ENCODE data around the gene ISLR2.

The ISLR2 gene

DNA sequence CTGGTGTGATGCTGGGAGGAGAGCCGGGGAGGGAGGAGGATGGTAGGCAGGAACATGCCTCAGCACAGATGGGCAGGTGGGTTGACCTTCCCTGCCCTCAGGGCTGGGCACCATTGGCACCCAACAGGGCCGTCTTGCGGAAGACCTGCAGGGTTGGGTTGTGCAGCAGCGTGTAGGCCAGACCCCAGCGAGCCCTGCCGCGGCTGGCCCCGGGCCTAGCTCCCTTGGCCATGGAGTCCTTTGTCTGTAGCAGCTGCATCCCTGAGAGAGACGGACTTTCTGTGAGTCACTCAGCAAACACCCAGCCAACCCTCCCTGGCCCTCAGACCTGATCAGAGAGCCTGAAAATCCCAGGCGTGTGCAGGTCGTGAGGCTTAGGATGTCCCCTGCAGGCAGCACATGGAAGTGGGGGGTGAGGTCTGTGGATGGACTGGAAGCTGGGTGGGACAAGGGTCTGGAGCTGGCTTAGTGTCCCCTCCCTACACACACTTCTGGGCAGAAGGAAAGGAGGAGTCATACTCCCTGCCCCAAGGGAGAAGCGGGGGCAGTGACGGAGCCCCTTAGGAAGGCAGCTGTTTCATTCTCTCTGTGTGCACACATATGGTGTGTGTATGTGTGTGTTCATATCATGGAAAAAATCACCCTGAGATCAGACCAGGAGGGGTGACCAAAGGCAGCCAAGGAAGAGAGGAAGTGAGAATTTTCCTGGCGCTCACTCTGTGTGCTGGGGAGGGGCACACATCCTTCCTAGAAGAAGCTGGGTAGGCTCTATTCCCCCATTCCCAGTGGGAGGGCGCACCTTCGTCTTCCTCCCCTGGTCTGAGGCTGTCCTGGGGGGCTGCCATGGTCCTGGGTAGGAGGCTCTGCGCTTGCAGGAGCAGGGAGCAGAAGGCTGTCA is 49.8 kb downstream of the ISLR2 start:
- Histone ChIP-seq H3K4me1 (ENCODE audit: control insufficient read depth in 1 of 2, insufficient read depth in 1 of 2, low read depth in 1 of 2, low read length in 1 of 2) (no peaks in the 10 kb centered on the region), H3K36me3 (no peaks in the 10 kb centered on the region), H3K4me3 (ENCODE audit: low read depth in 1 of 2, low read length in 1 of 2) (no peak overlapping the region), H3K27me3 (peaks cover 3% of the 10 kb centered on the region), H3K27ac (no peak overlapping the region), H3K9me3 (no peaks in the 10 kb centered on the region)
- TF ChIP-seq, protein P1, sequence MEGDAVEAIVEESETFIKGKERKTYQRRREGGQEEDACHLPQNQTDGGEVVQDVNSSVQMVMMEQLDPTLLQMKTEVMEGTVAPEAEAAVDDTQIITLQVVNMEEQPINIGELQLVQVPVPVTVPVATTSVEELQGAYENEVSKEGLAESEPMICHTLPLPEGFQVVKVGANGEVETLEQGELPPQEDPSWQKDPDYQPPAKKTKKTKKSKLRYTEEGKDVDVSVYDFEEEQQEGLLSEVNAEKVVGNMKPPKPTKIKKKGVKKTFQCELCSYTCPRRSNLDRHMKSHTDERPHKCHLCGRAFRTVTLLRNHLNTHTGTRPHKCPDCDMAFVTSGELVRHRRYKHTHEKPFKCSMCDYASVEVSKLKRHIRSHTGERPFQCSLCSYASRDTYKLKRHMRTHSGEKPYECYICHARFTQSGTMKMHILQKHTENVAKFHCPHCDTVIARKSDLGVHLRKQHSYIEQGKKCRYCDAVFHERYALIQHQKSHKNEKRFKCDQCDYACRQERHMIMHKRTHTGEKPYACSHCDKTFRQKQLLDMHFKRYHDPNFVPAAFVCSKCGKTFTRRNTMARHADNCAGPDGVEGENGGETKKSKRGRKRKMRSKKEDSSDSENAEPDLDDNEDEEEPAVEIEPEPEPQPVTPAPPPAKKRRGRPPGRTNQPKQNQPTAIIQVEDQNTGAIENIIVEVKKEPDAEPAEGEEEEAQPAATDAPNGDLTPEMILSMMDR (IDR thresholded peaks at IDR 0.05) = no peak

DNA sequence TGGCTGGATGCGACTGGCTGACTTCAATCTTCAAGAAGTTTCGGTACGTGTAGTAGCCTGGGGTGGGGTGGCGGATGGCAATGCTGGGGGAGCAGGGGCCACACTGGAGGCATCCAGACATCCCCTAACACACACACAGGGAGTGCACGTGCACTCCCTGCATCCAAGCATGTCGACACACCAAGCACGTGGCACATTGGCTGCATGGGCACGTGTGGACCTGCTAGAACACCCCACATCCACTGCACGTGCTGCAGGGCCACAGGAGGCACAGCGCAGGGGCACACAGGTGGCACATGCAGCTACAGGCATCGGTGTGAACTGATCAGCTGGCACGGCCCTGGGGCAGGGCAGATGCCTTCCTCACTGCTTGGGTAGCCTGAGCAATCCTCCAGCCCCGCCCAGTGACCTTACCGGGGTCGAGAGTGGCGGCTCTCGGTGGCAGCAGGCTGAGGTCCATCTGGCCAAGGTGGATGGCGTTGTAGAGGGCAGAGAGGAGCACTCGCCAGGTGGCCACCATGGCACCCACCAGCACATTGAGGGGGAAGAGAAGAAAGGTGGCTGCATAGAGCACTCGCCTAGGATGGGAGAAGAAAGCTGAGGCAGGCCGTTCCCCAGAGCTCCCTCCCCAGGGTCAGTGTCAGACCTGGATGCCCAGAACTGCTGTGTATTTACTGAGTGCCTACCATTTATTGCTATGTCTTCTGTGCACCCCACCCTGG is 50.7 kb downstream of the ISLR2 start:
- Histone ChIP-seq H3K4me3 (ENCODE audit: low read depth in 1 of 2, low read length in 1 of 2) (no peak overlapping the region), H3K4me1 (ENCODE audit: control insufficient read depth in 1 of 2, insufficient read depth in 1 of 2, low read depth in 1 of 2, low read length in 1 of 2) (no peaks in the 10 kb centered on the region), H3K9me3 (no peaks in the 10 kb centered on the region), H3K36me3 (no peaks in the 10 kb centered on the region), H3K27ac (no peak overlapping the region), H3K27me3 (peaks cover 3% of the 10 kb centered on the region)
- TF ChIP-seq, protein P1 (IDR thresholded peaks at IDR 0.05) = no peak

DNA sequence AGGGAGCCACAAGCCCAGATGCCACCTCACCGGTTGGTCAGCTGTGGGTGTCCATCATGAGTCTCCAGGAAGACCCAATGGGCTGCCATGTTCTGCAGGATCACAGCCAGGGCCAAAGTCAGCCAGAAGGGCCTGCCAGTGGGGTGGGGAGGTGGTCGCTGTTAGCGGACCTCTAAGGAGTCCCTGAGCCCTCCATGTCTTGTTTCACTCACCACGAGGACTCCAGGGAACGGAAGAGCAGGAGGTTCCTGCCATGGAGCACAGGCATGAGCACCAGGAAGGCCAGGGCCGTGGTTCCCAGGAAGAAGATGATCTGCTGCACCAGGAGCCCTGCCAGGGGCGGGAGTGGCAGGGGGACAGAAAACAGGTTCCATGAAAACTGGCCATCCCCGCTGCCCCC is 51.7 kb downstream of the ISLR2 start:
- TF ChIP-seq, protein P1 (IDR thresholded peaks at IDR 0.05) = no peak
- H3K4me1 ChIP-seq (ENCODE audit: control insufficient read depth in 1 of 2, insufficient read depth in 1 of 2, low read depth in 1 of 2, low read length in 1 of 2) = no peaks in the 10 kb centered on the region
- H3K36me3 ChIP-seq = no peaks in the 10 kb centered on the region
- no peak overlapping the region for H3K4me3 ChIP-seq (ENCODE audit: low read depth in 1 of 2, low read length in 1 of 2)
- no peak overlapping the region for H3K27ac ChIP-seq
- peaks cover 3% of the 10 kb centered on the region for H3K27me3 ChIP-seq
- H3K9me3 ChIP-seq = no peaks in the 10 kb centered on the region

DNA sequence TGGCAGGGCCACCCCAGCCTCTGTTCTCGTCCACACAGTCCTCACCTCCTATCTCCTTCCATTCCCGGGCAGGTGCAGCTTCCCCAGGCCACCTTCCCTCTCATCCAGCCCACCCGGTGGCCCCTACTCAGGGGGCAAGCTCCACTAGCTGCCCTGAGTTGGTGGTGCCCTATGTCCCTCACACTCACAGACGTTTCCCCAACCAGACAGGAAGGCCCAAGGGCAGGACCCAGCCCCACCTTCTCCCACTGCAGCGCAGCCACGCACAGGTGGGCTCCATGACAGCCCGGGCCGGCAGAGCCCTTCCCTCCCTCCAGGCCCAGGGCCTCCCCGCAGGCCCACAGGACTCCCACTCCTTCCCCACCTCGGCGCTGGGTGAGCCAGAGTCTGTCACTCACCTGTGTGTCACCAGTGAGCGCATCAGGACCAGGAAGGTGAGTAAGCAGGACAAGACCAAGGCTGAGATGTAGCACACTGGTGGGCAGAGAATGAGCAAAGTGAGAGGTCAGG is 54.3 kb downstream of the ISLR2 start:
- no peaks in the 10 kb centered on the region for H3K36me3 ChIP-seq
- no peaks in the 10 kb centered on the region for H3K4me1 ChIP-seq (ENCODE audit: control insufficient read depth in 1 of 2, insufficient read depth in 1 of 2, low read depth in 1 of 2, low read length in 1 of 2)
- H3K9me3 ChIP-seq = no peaks in the 10 kb centered on the region
- H3K4me3 ChIP-seq (ENCODE audit: low read depth in 1 of 2, low read length in 1 of 2) = no peak overlapping the region
- H3K27me3 ChIP-seq = no peaks in the 10 kb centered on the region
- TF ChIP-seq, protein P1 (IDR thresholded peaks at IDR 0.05) = no peak
- H3K27ac ChIP-seq = no peak overlapping the region

DNA sequence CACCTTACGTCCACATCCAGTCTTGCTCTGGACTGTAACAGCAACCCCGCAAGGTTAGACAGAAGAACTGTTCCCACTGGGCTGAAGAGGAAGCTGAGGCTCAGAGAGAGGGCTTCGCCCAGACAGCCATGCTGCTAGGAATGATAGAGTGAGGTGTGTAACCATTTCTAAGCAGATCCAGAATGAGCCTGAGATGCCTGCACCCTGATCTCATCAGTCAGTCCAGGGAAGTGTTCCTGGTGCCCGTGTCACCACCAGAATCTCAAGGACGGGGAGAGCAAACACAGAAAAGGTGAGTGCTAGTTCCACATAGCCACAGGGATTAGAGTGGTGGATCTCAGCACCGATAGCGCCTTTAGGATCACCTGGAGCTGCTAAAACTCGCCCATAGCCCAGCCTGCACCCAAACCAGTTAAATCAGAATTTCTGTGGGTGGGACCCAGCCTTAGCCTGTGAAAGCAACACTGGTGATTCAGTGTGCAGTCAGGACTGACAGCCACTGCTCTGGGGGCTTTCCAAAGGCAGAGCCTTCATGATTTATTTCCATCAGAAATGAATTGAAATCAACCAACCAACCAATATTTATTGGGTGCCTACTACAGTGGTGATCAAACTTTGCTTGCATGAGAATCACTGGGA is 55.4 kb downstream of the ISLR2 start:
- no peaks in the 10 kb centered on the region for H3K36me3 ChIP-seq
- no peaks in the 10 kb centered on the region for H3K4me1 ChIP-seq (ENCODE audit: control insufficient read depth in 1 of 2, insufficient read depth in 1 of 2, low read depth in 1 of 2, low read length in 1 of 2)
- H3K27ac ChIP-seq = no peak overlapping the region
- TF ChIP-seq, protein P1 (IDR thresholded peaks at IDR 0.05) = no peak
- H3K4me3 ChIP-seq (ENCODE audit: low read depth in 1 of 2, low read length in 1 of 2) = no peak overlapping the region
- H3K27me3 ChIP-seq = no peaks in the 10 kb centered on the region
- no peaks in the 10 kb centered on the region for H3K9me3 ChIP-seq
